ENCODE results near the gene ENOX1. TPM values are rescaled to one million over a fixed set of nuclear protein-coding genes. Genes with fewer than 3 reads are reported as not detected.

Gene ENOX1
- total and polyA plus RNA-seq, 9 of the 15 experiments (the other 6 are each of a cell fraction or from before 2014, with no cell fraction given) = not detected

- TF ChIP-seq ARID4B (CRISPR knock-in tag; IDR thresholded peaks at IDR 0.05) = no peak
- no peak for TF ChIP-seq YBX1 (IDR thresholded peaks at IDR 0.05)
- TF ChIP-seq LCOR (CRISPR knock-in tag; IDR thresholded peaks at IDR 0.05) = no peak
- no peak for TF ChIP-seq ELK3 (CRISPR knock-in tag; IDR thresholded peaks at IDR 0.05)
Measured at GRCh38 chr13:43470610-43471009, 316.2 kb downstream of the ENOX1 start (continued).

- FAIRE-seq = no peak
- no TSS peak for BruUV-seq (replicated peaks)
- H3K9ac ChIP-seq (ENCODE audit: insufficient read depth in 1 of 2, low read depth in 2 of 2, low read length in 2 of 2) = no peak overlapping the region
- TF ChIP-seq ZBED1 (IDR thresholded peaks at IDR 0.05) (no peak), ZNF408 (CRISPR knock-in tag; IDR thresholded peaks at IDR 0.05; ENCODE audit: low read depth) (no peak), ZC3H4 (CRISPR knock-in tag; IDR thresholded peaks at IDR 0.05; ENCODE audit: borderline replicate concordance) (no peak), MYNN (IDR thresholded peaks at IDR 0.05) (no peak), MYNN (CRISPR knock-in tag; IDR thresholded peaks at IDR 0.05) (no peak), ARID3A (IDR thresholded peaks at IDR 0.05; ENCODE audit: borderline replicate concordance, low read depth, low read length) (no peak), EGR1 (conservative IDR thresholded peaks at IDR 0.05) (no peak)
Measured at GRCh38 chr13:43469791-43470190, 317.0 kb downstream of the ENOX1 start.

More at GRCh38 chr13:43469791-43470190, 317.0 kb downstream of the ENOX1 start:
- Histone ChIP-seq H3K36me3 (ENCODE audit: control insufficient read depth, insufficient read depth, low read length) (no peaks in the 10 kb centered on the region), H2AFZ (ENCODE audit: low read depth, low read length) (no peak overlapping the region), H3K4me1 (replicated peaks in 1 of 2; ENCODE audit: control insufficient read depth in 2 of 2, insufficient read depth in 2 of 2, low read length in 2 of 2) (no peaks in the 10 kb centered on the region), H4K20me1 (replicated peaks; ENCODE audit: control insufficient read depth, insufficient read depth, low read length) (no peaks in the 10 kb centered on the region), H3K27ac (ENCODE audit: extremely low read depth, low read depth, low read length) (no peak overlapping the region), H3K9me1 (ENCODE audit: control insufficient read depth, insufficient read depth, low read length) (no peaks in the 10 kb centered on the region), H3K4me3 (no peak overlapping the region), H3K79me2 (ENCODE audit: control insufficient read depth, insufficient read depth, low read length) (no peaks in the 10 kb centered on the region), H3K27me3 (ENCODE audit: control insufficient read depth in 2 of 2, insufficient read depth in 2 of 2, low read length in 2 of 2) (no peaks in the 10 kb centered on the region), H3K9me3 (replicated peaks; ENCODE audit: control insufficient read depth, insufficient read depth, low read depth, low read length) (no peaks in the 10 kb centered on the region), H3K4me2 (ENCODE audit: insufficient read depth, low read length) (no peak overlapping the region)
- 0% methylated on average over 1 of the region's 1 CpG for WGBS (ENCODE audit: insufficient coverage, low coverage, missing lambda C conversion rate)
- intact Hi-C loops (cut with micrococcal nuclease) (no loop called here), in situ Hi-C loops (cut with MboI) (no loop called here)
- ATAC-seq (no peak), DNase-seq (ENCODE audit: extremely low read depth in 1 of 4, low spot score in 3 of 4) (no peak)
- CTCF ChIA-PET (ENCODE audit: low intra/inter-chr PET ratio) = no interaction called here
- POLR2A ChIA-PET = no interaction called here
